ENCODE measurements around the gene BCL7B. TPM values are rescaled to one million over a fixed set of nuclear protein-coding genes. Genes with fewer than 3 reads are reported as not detected.

Gene BCL7B
- total RNA-seq (2013; cell fraction: nucleolus; rRNA removed) = 7.6 and 8.2 TPM in 2 replicates
- total RNA-seq (2014; rRNA removed) = 20.7 and 24.2 TPM in 2 replicates
- 22.7 and 23.0 TPM in 2 replicates for total RNA-seq (2014; rRNA removed; fragmentation: Illumina TruSeq; extraction: Trizol)
- total RNA-seq (2021) = 49.4 and 60.9 TPM in 2 replicates
- polyA plus RNA-seq (2011; ENCODE audit: low read depth) = 19.8 TPM
- polyA plus RNA-seq (2011; rRNA removed) = 39.3 and 54.1 TPM in 2 replicates
- 52.4 and 73.8 TPM in 2 replicates for polyA plus RNA-seq (2011; cell fraction: cytosol; rRNA removed)
- polyA plus RNA-seq (2011; cell fraction: nucleus; rRNA removed) = 29.2 and 29.8 TPM in 2 replicates
- polyA plus RNA-seq (2012) = 30.3 and 61.8 TPM in 2 replicates
- 31.6 and 46.3 TPM in 2 replicates for polyA plus RNA-seq (2014; fragmentation: Illumina TruSeq; extraction: Trizol)
- polyA plus RNA-seq (2014; fragmentation: Nextera tagmentation; extraction: Ambion mirVana) = 10 to 100 TPM; 10.9 to 21.2 TPM
- 61.3 and 66.0 TPM in 2 replicates for polyA plus RNA-seq (2014; rRNA removed)
- 10 to 100 TPM; 61.7 to 61.8 TPM for polyA plus RNA-seq (2016; fragmentation: Nextera tagmentation; extraction: Ambion mirVana)
- polyA minus RNA-seq (2011; rRNA and poly(A)+ RNA removed) = 28.9 and 45.5 TPM in 2 replicates
- polyA minus RNA-seq (2011; cell fraction: cytosol; rRNA and poly(A)+ RNA removed) = 25.5 and 36.7 TPM in 2 replicates
- 11.1 and 19.8 TPM in 2 replicates for polyA minus RNA-seq (2011; cell fraction: nucleus; rRNA and poly(A)+ RNA removed)
- Bru-seq, nascent RNA = percentile 76 among the genes with signal in this experiment
- BruChase-seq, experiment 1, labeled RNA remaining after a 6-hour chase = percentile 74 among the genes with signal in this experiment
- percentile 76 among the genes with signal in this experiment for BruChase-seq, experiment 2, labeled RNA remaining after a 2-hour chase
- long read RNA-seq, experiment 1, transcript BCL7B-206 (7 exons, 985 nt) = minor isoform, 5 of 58 reads
- long read RNA-seq, experiment 1, transcript BCL7B-201 (6 exons, 1,975 nt) = major isoform, 38 of 58 reads
- long read RNA-seq, experiment 1, partial matches to known transcripts = 2 of 58 reads
- long read RNA-seq, experiment 1, other reads (novel, unspliced or antisense) = 3 of 58 reads
- long read RNA-seq, experiment 2, transcript BCL7B-201 (6 exons, 1,975 nt) = major isoform, 7 of 17 reads
- long read RNA-seq, experiment 2, partial matches to known transcripts = 4 of 17 reads
- long read RNA-seq, experiment 2, other reads (novel, unspliced or antisense) = 3 of 17 reads

GRCh38 chr7:73557397-73558257 is at the start of gene BCL7B:
Gene BCL7B (minus strand): TSS chr7:73557690. CDS start chr7:73557578, 112 bp downstream.
- in situ Hi-C loops (cut with MboI) (no loop called here), intact Hi-C loops (cut with micrococcal nuclease; ENCODE audit: unreplicated experiment) (loop anchor here (1.0 to 2.0 kb wide), 2 partner anchors 21 to 35 kb away; partner anchors contain the start of genes BAZ1B and TBL2)
- Histone ChIP-seq H3K9me3 (replicated peaks; ENCODE audit: control insufficient read depth, insufficient read depth, low read length) (no peaks in the 10 kb centered on the region), H3K27me3 (replicated peaks in 1 of 2; ENCODE audit: control insufficient read depth in 2 of 2, insufficient read depth in 2 of 2, low read length in 1 of 2) (no peaks in the 10 kb centered on the region), H3K79me2 (ENCODE audit: control insufficient read depth, insufficient read depth, low read length) (peaks cover 33% of the 10 kb centered on the region), H3K4me2 (ENCODE audit: control insufficient read depth, insufficient read depth) (peak within 1 kb of the TSS; percentile 79), H3K9ac (ENCODE audit: control insufficient read depth, insufficient read depth, low read length) (peak within 1 kb of the TSS; percentile 91), H3K36me3 (ENCODE audit: control insufficient read depth in 2 of 2, insufficient read depth in 2 of 2, low read length in 1 of 2) (no peaks in the 10 kb centered on the region), H2AFZ (ENCODE audit: control insufficient read depth, low read depth, low read length) (peak within 1 kb of the TSS; percentile 97), H3K4me1 (ENCODE audit: control insufficient read depth, insufficient read depth, low read length) (peaks cover 18% of the 10 kb centered on the region), H3K27ac (ENCODE audit: control insufficient read depth, insufficient read depth) (peak within 1 kb of the TSS; percentile 97), H3K4me3 (peak within 1 kb of the TSS; percentile 98), H4K20me1 (ENCODE audit: control insufficient read depth, insufficient read depth) (no peaks in the 10 kb centered on the region)
- WGBS (ENCODE audit: insufficient coverage, insufficient replicate concordance, low lambda C conversion rate, missing lambda C conversion rate) = 4% methylated on average over 72 of the region's 83 CpGs
- ATAC-seq (peak; percentile 49), DNase-seq (ENCODE audit: low read depth, low spot score) (no peak), FAIRE-seq (no peak)
- BruUV-seq (replicated peaks) = TSS peak; percentile 64
- RAD21 ChIA-PET (ENCODE audit: unreplicated experiment) = interaction anchor here (0.6 to 4.1 kb wide), 3 partner anchors 21 to 60 kb away, joined by 4 to 21 read pairs (median 4); partner anchors contain the start of genes BAZ1B and TBL2
- POLR2A ChIA-PET = interaction anchor here (0.6 to 4.3 kb wide), 6 partner anchors 10 to 746 kb away, joined by 3 to 41 read pairs (median 4); partner anchors contain the start of genes BAZ1B and TBL2
- CTCF ChIA-PET = interaction anchor here (1.8 to 2.6 kb wide), 2 partner anchors 32 kb away, joined by 8 to 9 read pairs; no protein-coding TSS in a partner anchor
- SMC1A ChIA-PET (ENCODE audit: uncharacterized antibody, unreplicated experiment) = interaction anchor here (1.1 to 2.6 kb wide), 4 partner anchors 9 to 38 kb away, joined by 3 to 10 read pairs (median 4); no protein-coding TSS in a partner anchor
- TF ChIP-seq NR2C1 (IDR thresholded peaks at IDR 0.05) = no peak
- TF ChIP-seq ESRRA (IDR thresholded peaks at IDR 0.05; ENCODE audit: low read length) = no peak
- TF ChIP-seq, protein P1, sequence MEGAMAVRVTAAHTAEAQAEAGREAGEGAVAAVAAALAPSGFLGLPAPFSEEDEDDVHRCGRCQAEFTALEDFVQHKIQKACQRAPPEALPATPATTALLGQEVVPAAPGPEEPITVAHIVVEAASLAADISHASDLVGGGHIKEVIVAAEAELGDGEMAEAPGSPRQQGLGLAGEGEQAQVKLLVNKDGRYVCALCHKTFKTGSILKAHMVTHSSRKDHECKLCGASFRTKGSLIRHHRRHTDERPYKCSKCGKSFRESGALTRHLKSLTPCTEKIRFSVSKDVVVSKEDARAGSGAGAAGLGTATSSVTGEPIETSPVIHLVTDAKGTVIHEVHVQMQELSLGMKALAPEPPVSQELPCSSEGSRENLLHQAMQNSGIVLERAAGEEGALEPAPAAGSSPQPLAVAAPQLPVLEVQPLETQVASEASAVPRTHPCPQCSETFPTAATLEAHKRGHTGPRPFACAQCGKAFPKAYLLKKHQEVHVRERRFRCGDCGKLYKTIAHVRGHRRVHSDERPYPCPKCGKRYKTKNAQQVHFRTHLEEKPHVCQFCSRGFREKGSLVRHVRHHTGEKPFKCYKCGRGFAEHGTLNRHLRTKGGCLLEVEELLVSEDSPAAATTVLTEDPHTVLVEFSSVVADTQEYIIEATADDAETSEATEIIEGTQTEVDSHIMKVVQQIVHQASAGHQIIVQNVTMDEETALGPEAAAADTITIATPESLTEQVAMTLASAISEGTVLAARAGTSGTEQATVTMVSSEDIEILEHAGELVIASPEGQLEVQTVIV (IDR thresholded peaks at IDR 0.05; ENCODE audit: borderline replicate concordance, partially characterized antibody) = peak; percentile 20
- TF ChIP-seq, protein P2, sequence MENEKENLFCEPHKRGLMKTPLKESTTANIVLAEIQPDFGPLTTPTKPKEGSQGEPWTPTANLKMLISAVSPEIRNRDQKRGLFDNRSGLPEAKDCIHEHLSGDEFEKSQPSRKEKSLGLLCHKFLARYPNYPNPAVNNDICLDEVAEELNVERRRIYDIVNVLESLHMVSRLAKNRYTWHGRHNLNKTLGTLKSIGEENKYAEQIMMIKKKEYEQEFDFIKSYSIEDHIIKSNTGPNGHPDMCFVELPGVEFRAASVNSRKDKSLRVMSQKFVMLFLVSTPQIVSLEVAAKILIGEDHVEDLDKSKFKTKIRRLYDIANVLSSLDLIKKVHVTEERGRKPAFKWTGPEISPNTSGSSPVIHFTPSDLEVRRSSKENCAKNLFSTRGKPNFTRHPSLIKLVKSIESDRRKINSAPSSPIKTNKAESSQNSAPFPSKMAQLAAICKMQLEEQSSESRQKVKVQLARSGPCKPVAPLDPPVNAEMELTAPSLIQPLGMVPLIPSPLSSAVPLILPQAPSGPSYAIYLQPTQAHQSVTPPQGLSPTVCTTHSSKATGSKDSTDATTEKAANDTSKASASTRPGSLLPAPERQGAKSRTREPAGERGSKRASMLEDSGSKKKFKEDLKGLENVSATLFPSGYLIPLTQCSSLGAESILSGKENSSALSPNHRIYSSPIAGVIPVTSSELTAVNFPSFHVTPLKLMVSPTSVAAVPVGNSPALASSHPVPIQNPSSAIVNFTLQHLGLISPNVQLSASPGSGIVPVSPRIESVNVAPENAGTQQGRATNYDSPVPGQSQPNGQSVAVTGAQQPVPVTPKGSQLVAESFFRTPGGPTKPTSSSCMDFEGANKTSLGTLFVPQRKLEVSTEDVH (IDR thresholded peaks at IDR 0.05; ENCODE audit: low read depth, partially characterized antibody) = no peak
- TF ChIP-seq MEF2B (IDR thresholded peaks at IDR 0.05; ENCODE audit: partially characterized antibody, poor library complexity, severe bottlenecking) = peak; percentile 71
- no peak for TF ChIP-seq GABPA (IDR thresholded peaks at IDR 0.05; ENCODE audit: low read depth)
- TF ChIP-seq TAF1 (IDR thresholded peaks at IDR 0.05; ENCODE audit: borderline replicate concordance, low read depth, low read length) = peak; percentile 55; the same call in 1 of the 2 replicates
- 0 out of 2 replicates have a peak, but pooled peaks have one; percentile 43 for TF ChIP-seq STAT1 (conservative IDR thresholded peaks at IDR 0.05)
- no peak for TF ChIP-seq PAX8 (IDR thresholded peaks at IDR 0.05)
- no peak for TF ChIP-seq ATF3 (IDR thresholded peaks at IDR 0.05; ENCODE audit: borderline replicate concordance, extremely low read depth, low read depth, low read length)
- peak; percentile 59 for TF ChIP-seq NRF1 (conservative IDR thresholded peaks at IDR 0.05; ENCODE audit: low read depth, low read length)
